HCT116 (cell line): ENCODE data around the gene SIRT6. TPM values are rescaled to one million over a fixed set of nuclear protein-coding genes. Genes with fewer than 3 reads are reported as not detected.

Source experiments
- ATAC-seq: fragments of 200-7000 bp; cut with Tn5 transposase; 2 replicates; pipeline ENCODE4 v1.9.1; 2020; ENCODE audit warnings: mild to moderate bottlenecking, moderate library complexity
- BruUV-seq: library from RNA; stranded (reverse); fragments of 400-500 nt; replicated peaks from 2 replicates; lab custom pipeline; 2021; lab: Mats Ljungman, UMichigan
- CTCF ChIA-PET: fragments of 300-600 bp; sonication (Branson Sonifier 250); formaldehyde crosslinking; loops from one replicate; lab custom pipeline; 2021; ENCODE audit warnings: antibody characterized with exemption; lab: Charles Lee
- POLR2A ChIA-PET: fragments of 300-600, 350-600 bp; sonication (Branson Sonifier 250); formaldehyde crosslinking; loops from one replicate; lab custom pipeline; 2021; ENCODE audit warnings: antibody characterized with exemption; lab: Charles Lee
- RAD21 ChIA-PET, 2 experiments: fragments of 300-600 bp; sonication (Branson Sonifier 250); formaldehyde crosslinking; loops; one replicate each; lab custom pipeline; 2023; ENCODE audit warnings: low total read pairs in 2 of 2; ENCODE audit not compliant: uncharacterized antibody in 2 of 2, unreplicated experiment in 2 of 2, low non-redundant PET in 1 of 2; lab: Charles Lee
- DNase-seq: peaks from one replicate; pipeline ENCODE4 v3.0.0-alpha.2; 2010; ENCODE audit warnings: low read depth, low spot score
- H2AFZ ChIP-seq: fragments of 200-600 bp; shearing (Covaris generic), sonication (generic); 2 replicates; pipeline ENCODE4 v1.6.1; 2017; ENCODE audit warnings: low read depth, mixed run types, mixed read lengths, antibody characterized with exemption, low read length; ENCODE audit not compliant: poor library complexity, severe bottlenecking
- H3K27ac ChIP-seq: 2 replicates; pipeline ENCODE4 v1.5.1; 2012; ENCODE audit warnings: low read depth, low read length
- H3K27me3 ChIP-seq: fragments of 200-600 bp; sonication (generic); 2 replicates; pipeline ENCODE4 v1.6.1; 2016; ENCODE audit warnings: mixed run types, low read length, mixed read lengths; ENCODE audit not compliant: insufficient read depth
- H3K36me3 ChIP-seq, 2 experiments: fragments of 200-500 bp in 1 of 2; fragments of 200-600 bp in 1 of 2; sonication (Bioruptor generic) in 1 of 2; sonication (generic) in 1 of 2; 2 replicates each; pipeline versions ENCODE4 v1.5.1 to v1.6.1; 2014 to 2016; ENCODE audit warnings: low read length in 2 of 2, inconsistent platforms in 1 of 2, mixed read lengths in 1 of 2, mixed run types in 1 of 2; ENCODE audit not compliant: insufficient read depth in 2 of 2, control insufficient read depth in 1 of 2
- H3K4me1 ChIP-seq, 2 experiments: fragments of 200-600 bp in 1 of 2; sonication (generic) in 1 of 2; 2 replicates each; pipeline versions ENCODE4 v1.5.1 to v1.6.1; 2012 to 2017; ENCODE audit warnings: low read length in 2 of 2, inconsistent platforms in 1 of 2, mild to moderate bottlenecking in 1 of 2, mixed read lengths in 1 of 2, mixed run types in 1 of 2, moderate library complexity in 1 of 2; ENCODE audit not compliant: insufficient read depth in 2 of 2, control insufficient read depth in 1 of 2
- H3K4me2 ChIP-seq: fragments of 200-600 bp; sonication (generic); 2 replicates; pipeline ENCODE4 v1.6.1; 2017; ENCODE audit warnings: mixed run types, low read length, mixed read lengths
- H3K4me3 ChIP-seq, 2 experiments: fragments of 200-600 bp in 1 of 2; sonication (generic) in 1 of 2; replicated peaks in 1 of 2; 2 replicates each; pipeline ENCODE4 v1.5.1; 2011 to 2016; ENCODE audit warnings: low read length in 2 of 2, control low read depth in 1 of 2, low read depth in 1 of 2, mild to moderate bottlenecking in 1 of 2, mixed read lengths in 1 of 2, mixed run types in 1 of 2
- H3K79me2 ChIP-seq: fragments of 200-600 bp; sonication (generic); 2 replicates; pipeline ENCODE4 v1.6.1; 2017; ENCODE audit warnings: mild to moderate bottlenecking, mixed run types, low read length, moderate library complexity, mixed read lengths; ENCODE audit not compliant: insufficient read depth
- H3K9ac ChIP-seq: fragments of 200-600 bp; sonication (generic); 2 replicates; pipeline ENCODE4 v1.6.1; 2016; ENCODE audit warnings: low read length, mixed read lengths
- H3K9me2 ChIP-seq: fragments of 200-600 bp; sonication (generic), shearing (Covaris generic); 2 replicates; pipeline ENCODE4 v1.6.1; 2017; ENCODE audit warnings: mixed run types, mild to moderate bottlenecking, moderate library complexity; ENCODE audit not compliant: insufficient read depth
- H3K9me3 ChIP-seq, 2 experiments: fragments of 200-500 bp in 1 of 2; fragments of 200-600 bp in 1 of 2; sonication (Bioruptor generic) in 1 of 2; sonication (generic) in 1 of 2; 2 replicates each; pipeline ENCODE4 v1.6.1; 2014 to 2017; ENCODE audit warnings: low read length in 2 of 2, mixed read lengths in 2 of 2, inconsistent platforms in 1 of 2, low read depth in 1 of 2, mild to moderate bottlenecking in 1 of 2, mixed run types in 1 of 2, moderate library complexity in 1 of 2; ENCODE audit not compliant: control insufficient read depth in 1 of 2, insufficient read depth in 1 of 2
- H4K20me1 ChIP-seq: fragments of 200-600 bp; sonication (generic), shearing (Covaris generic); 2 replicates; pipeline ENCODE4 v1.6.1; 2017; ENCODE audit warnings: mixed run types, mild to moderate bottlenecking, moderate library complexity; ENCODE audit not compliant: insufficient read depth
- ATF3 ChIP-seq: IDR thresholded peaks from 2 replicates; pipeline ENCODE4 v1.6.1; 2012
- CBX3 ChIP-seq: IDR thresholded peaks from 2 replicates; pipeline ENCODE4 v1.6.1; 2012; ENCODE audit warnings: low read depth
- EGR1 ChIP-seq: IDR thresholded peaks from 2 replicates; pipeline ENCODE4 v1.6.1; 2012; ENCODE audit warnings: low read depth
- EZH2phosphoT487 ChIP-seq: fragments of 200-600 bp; IDR thresholded peaks from 2 replicates; pipeline ENCODE4 v1.6.1; 2018; ENCODE audit warnings: antibody characterized with exemption, borderline replicate concordance
- FOSL1 ChIP-seq: IDR thresholded peaks from 2 replicates; pipeline ENCODE4 v1.6.1; 2012; ENCODE audit warnings: low read depth
- JUND ChIP-seq: IDR thresholded peaks from 2 replicates; pipeline ENCODE4 v1.6.1; 2012
- MAX ChIP-seq: IDR thresholded peaks from 2 replicates; pipeline ENCODE4 v1.6.1; 2012
- RAD21 ChIP-seq: IDR thresholded peaks from 2 replicates; pipeline ENCODE4 v1.6.1; 2012; ENCODE audit warnings: low read depth, mild to moderate bottlenecking
- REST ChIP-seq: IDR thresholded peaks from 2 replicates; pipeline ENCODE4 v1.6.1; 2012; ENCODE audit warnings: low read depth
- SIN3A ChIP-seq: IDR thresholded peaks from 2 replicates; pipeline ENCODE4 v1.6.1; 2012; ENCODE audit warnings: low read depth
- SRF ChIP-seq: IDR thresholded peaks from 2 replicates; pipeline ENCODE4 v1.6.1; 2012; ENCODE audit warnings: low read depth
- TCF7L2 ChIP-seq: IDR thresholded peaks from 2 replicates; pipeline ENCODE4 v1.7.0; 2011; ENCODE audit warnings: borderline replicate concordance, inconsistent platforms; ENCODE audit not compliant: insufficient read depth, insufficient read length; ENCODE audit errors: extremely low read depth
- YY1 ChIP-seq: IDR thresholded peaks from 2 replicates; pipeline ENCODE4 v1.6.1; 2011; ENCODE audit warnings: low read length, low read depth, moderate library complexity, mild to moderate bottlenecking; ENCODE audit not compliant: insufficient replicate concordance; ENCODE audit errors: extremely low read depth
- intact Hi-C: fragments of 100-400 bp; cut with micrococcal nuclease; formaldehyde crosslinking; loops from 2 replicates; pipeline ENCODE4 v1.10.0; 2022
- total RNA-seq: library from RNA; stranded (reverse); gene quantifications from one replicate; pipeline ENCODE4 v1.2.1, GENCODE V29; 2021; ENCODE audit not compliant: unreplicated experiment

SIRT6 gene
- total RNA-seq, 1 experiment from 2014 or later: 36.3 TPM

GRCh38 chr19:4175669-4175931 lies 6.8 kb downstream of the SIRT6 start:
- Histone ChIP-seq H3K27ac (no peak overlapping the region), H3K9me2 (no peaks in the 10 kb centered on the region), H3K79me2 (no peaks in the 10 kb centered on the region), H3K4me1 (peaks cover 2 to 5% of the 10 kb centered on the region in 2 experiments; a peak in 3 of 4 replicates), H4K20me1 (no peaks in the 10 kb centered on the region), H2AFZ (no peak overlapping the region), H3K4me3 (no peak overlapping the region), H3K36me3 (no peaks in the 10 kb centered on the region), H3K9ac (no peak overlapping the region), H3K27me3 (peaks cover 15% of the 10 kb centered on the region), H3K4me2 (no peak overlapping the region), H3K9me3 (no peaks in the 10 kb centered on the region)
- intact Hi-C loops: no loop called here
- ATAC-seq (no peak), DNase-seq (no peak)
- TF ChIP-seq FOSL1: no peak
- no peak for TF ChIP-seq YY1
- no peak for TF ChIP-seq EZH2phosphoT487
- no peak for TF ChIP-seq RAD21
- TF ChIP-seq CBX3: no peak
- TF ChIP-seq TCF7L2: no peak
- no peak for TF ChIP-seq REST
- TF ChIP-seq MAX: no peak
- TF ChIP-seq JUND: no peak
- no peak for TF ChIP-seq ATF3
- no peak for TF ChIP-seq SIN3A
- TF ChIP-seq SRF: no peak
- TF ChIP-seq EGR1: no peak
- ChIA-PET RAD21 (no interaction called here), CTCF (no interaction called here), POLR2A (no interaction called here)
- no TSS peak for BruUV-seq
